RWPE2 (cell line): ENCODE data around the gene KLHL4.
"Not testable (repeated sequence)": the region's sequence is repeated elsewhere in the genome, so short reads cannot be mapped to it uniquely, and the experiment has no call there.

Experiments used
- ATAC-seq: fragments of 200-7000 bp; cut with Tn5 transposase; 3 replicates; pipeline ENCODE4 v1.9.1; 2021; ENCODE audit warnings: low read depth
- DNase-seq: peaks from one replicate; pipeline ENCODE4 v3.0.0-alpha.2; 2020; ENCODE audit warnings: low spot score
- H3K27ac ChIP-seq: fragments of 450-650 bp; 2 replicates; pipeline ENCODE4 v1.5.1; 2017; ENCODE audit warnings: mild to moderate bottlenecking; ENCODE audit not compliant: poor library complexity, severe bottlenecking
- H3K27me3 ChIP-seq: fragments of 250-450 bp; sonication (Bioruptor Pico); 2 replicates; pipeline ENCODE4 v1.5.1; 2021; ENCODE audit warnings: mild to moderate bottlenecking, moderate library complexity; ENCODE audit not compliant: insufficient read depth, poor library complexity, severe bottlenecking
- H3K36me3 ChIP-seq: fragments of 250-450 bp; sonication (Bioruptor Pico); 2 replicates; pipeline ENCODE4 v1.5.1; 2020; ENCODE audit warnings: low read depth, mild to moderate bottlenecking, moderate library complexity
- H3K4me1 ChIP-seq: fragments of 250-450 bp; sonication (Bioruptor Pico); 2 replicates; pipeline ENCODE4 v1.5.1; 2021; ENCODE audit warnings: mild to moderate bottlenecking, moderate library complexity; ENCODE audit not compliant: insufficient read depth, poor library complexity, severe bottlenecking
- H3K4me3 ChIP-seq: fragments of 250-450 bp; sonication (Bioruptor Pico); 2 replicates; pipeline ENCODE4 v1.5.1; 2021; ENCODE audit warnings: mild to moderate bottlenecking, moderate library complexity; ENCODE audit not compliant: severe bottlenecking
- H3K9me3 ChIP-seq: fragments of 250-450 bp; sonication (Bioruptor Pico); 2 replicates; pipeline ENCODE4 v1.5.1; 2021; ENCODE audit warnings: mild to moderate bottlenecking, moderate library complexity; ENCODE audit not compliant: severe bottlenecking
- TF ChIP-seq, protein P1 (sequence below): fragments of 450-650 bp; IDR thresholded peaks from one replicate; pipeline ENCODE4 v1.5.1; 2017; ENCODE audit warnings: mild to moderate bottlenecking, moderate library complexity; ENCODE audit not compliant: poor library complexity, severe bottlenecking

Gene KLHL4

DNA sequence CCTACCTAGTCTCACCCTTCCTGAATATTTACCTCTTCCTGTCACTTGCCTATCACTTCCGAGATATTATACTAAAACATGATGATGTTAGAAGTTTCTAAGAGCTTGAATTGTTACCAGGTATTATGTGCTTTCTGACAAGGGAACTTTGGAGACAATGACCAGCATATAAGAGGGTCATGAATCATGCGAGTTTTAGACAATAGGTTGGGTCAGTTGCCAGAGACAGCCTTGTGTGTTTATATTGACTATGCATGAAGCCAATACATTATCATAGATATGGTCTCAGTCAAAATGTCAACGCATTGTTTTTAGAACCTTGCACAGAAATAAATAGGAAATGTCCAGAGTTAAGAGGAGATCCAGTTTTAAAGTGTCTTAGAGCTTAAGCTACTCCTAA, 116.8 kb downstream of the KLHL4 start:
- no peak for DNase-seq
- Histone ChIP-seq H3K27me3 (no peaks in the 10 kb centered on the region), H3K36me3 (no peaks in the 10 kb centered on the region), H3K9me3 (no peaks in the 10 kb centered on the region), H3K4me1 (no peaks in the 10 kb centered on the region), H3K4me3 (no peak overlapping the region), H3K27ac (no peak overlapping the region)
- TF ChIP-seq, protein P1, sequence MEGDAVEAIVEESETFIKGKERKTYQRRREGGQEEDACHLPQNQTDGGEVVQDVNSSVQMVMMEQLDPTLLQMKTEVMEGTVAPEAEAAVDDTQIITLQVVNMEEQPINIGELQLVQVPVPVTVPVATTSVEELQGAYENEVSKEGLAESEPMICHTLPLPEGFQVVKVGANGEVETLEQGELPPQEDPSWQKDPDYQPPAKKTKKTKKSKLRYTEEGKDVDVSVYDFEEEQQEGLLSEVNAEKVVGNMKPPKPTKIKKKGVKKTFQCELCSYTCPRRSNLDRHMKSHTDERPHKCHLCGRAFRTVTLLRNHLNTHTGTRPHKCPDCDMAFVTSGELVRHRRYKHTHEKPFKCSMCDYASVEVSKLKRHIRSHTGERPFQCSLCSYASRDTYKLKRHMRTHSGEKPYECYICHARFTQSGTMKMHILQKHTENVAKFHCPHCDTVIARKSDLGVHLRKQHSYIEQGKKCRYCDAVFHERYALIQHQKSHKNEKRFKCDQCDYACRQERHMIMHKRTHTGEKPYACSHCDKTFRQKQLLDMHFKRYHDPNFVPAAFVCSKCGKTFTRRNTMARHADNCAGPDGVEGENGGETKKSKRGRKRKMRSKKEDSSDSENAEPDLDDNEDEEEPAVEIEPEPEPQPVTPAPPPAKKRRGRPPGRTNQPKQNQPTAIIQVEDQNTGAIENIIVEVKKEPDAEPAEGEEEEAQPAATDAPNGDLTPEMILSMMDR, result no peak
- no peak for ATAC-seq

DNA sequence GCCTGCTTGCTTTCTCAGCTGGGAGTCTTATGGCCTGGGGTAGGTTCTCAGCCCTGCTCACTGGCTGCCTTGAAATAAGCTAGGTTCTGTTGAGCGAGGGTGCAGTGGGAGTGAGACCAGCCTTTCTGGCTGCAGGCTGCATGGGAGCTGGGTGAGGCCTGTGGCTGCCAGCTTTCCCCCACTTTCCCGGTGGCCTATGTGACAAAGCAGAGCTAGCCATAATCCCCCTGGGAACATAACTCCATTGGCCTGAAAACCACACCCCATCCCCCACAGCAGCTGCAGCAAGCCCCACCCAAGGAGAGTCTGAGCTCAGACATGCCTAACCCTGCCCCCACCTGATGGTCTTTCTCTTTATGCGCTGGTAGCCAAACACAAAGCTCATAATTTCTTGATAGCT, 118.9 kb downstream of the KLHL4 start:
- Histone ChIP-seq H3K27me3 (no peaks in the 10 kb centered on the region), H3K36me3 (no peaks in the 10 kb centered on the region), H3K4me3 (no peak overlapping the region), H3K27ac (no peak overlapping the region), H3K4me1 (no peaks in the 10 kb centered on the region), H3K9me3 (no peaks in the 10 kb centered on the region)
- no peak for DNase-seq
- ATAC-seq, result no peak
- TF ChIP-seq, protein P1, result no peak

DNA sequence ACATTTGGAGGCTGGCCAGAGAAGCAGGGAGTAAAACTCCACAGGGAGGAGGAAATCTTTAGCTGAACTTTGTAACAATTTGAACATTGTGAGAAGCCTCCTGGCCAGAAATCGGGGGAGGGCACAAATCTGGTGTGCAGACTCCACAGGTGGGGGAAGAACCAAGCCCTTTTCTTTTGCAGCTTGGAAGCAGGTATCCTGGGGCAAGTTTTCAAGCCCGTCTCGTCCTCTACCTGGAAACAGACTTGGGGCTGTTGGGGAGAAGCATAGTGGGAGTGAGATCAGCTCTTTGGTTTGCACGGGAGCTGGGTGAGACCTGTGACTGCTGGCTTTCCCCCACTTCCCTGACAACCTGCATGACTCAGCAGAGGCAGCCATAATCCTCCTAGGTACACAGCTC, 123.8 kb downstream of the KLHL4 start:
- not testable (repeated sequence) for H3K9me3 ChIP-seq, ATAC-seq

DNA sequence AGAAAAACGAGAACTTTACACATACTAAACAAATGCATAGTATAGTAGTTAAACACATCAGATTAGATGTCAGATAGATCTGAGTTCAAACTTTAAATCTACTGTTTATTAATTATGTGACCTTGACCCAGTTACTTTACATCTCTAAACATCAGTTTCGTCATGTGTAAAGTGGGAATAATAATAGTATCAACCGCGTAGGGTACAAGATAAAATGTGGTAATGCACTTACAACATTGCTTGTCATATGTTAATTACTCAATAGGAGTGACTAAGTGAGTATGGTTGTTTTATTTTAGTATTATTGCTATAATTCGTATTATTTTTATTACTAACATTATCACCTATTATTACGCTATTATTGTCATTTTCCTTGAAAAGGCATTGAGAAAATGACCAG, 144.2 kb downstream of the KLHL4 start:
- DNase-seq, result no peak
- ATAC-seq, result no peak
- no peaks in the 10 kb centered on the region for H3K4me1 ChIP-seq

More for the DNA sequence above, 123.8 kb downstream of the KLHL4 start:
- not testable (repeated sequence) for H3K4me3 ChIP-seq, H3K4me1 ChIP-seq, H3K27me3 ChIP-seq, H3K27ac ChIP-seq, H3K36me3 ChIP-seq, DNase-seq

DNA sequence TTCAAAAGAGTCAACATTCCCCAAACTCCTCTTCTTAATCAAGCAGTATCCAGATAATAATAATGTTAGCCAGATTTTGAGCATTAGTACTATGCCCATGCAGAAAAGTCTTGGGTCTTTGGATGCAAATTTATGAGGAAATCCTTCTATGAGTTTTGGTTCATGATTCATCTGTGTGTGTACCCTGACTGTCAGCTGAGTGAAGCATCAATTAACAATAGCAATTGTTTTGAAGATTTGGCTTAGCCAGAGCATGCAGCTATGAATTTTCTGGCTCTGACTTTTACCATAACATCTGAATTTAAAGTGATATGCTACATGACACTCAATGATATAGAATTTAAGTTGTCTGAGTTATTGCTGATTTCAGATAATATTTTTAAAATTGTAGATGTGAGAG, 145.8 kb downstream of the KLHL4 start:
- no peaks in the 10 kb centered on the region for H3K4me1 ChIP-seq
- ATAC-seq (no peak), DNase-seq (no peak)
- H3K27me3 ChIP-seq, result no peaks in the 10 kb centered on the region
- no peaks in the 10 kb centered on the region for H3K36me3 ChIP-seq
- TF ChIP-seq, protein P1, result no peak
- H3K4me3 ChIP-seq, result no peak overlapping the region
- no peak overlapping the region for H3K27ac ChIP-seq
- no peaks in the 10 kb centered on the region for H3K9me3 ChIP-seq

More for the DNA sequence above, 144.2 kb downstream of the KLHL4 start:
- no peaks in the 10 kb centered on the region for H3K27me3 ChIP-seq
- H3K27ac ChIP-seq, result no peak overlapping the region
- no peaks in the 10 kb centered on the region for H3K36me3 ChIP-seq
- H3K4me3 ChIP-seq, result no peak overlapping the region
- TF ChIP-seq, protein P1, result no peak
- no peaks in the 10 kb centered on the region for H3K9me3 ChIP-seq
